Adrenal gland (tissue), 12 donors: ENCODE data around the gene AHSP. TPM values are rescaled to one million over a fixed set of nuclear protein-coding genes. Genes with fewer than 3 reads are reported as not detected.
"Not testable (repeated sequence)": the region's sequence is repeated elsewhere in the genome, so short reads cannot be mapped to it uniquely, and the experiment has no call there.

Experiments used
- DNase-seq, 7 donors: peaks; one replicate each; pipeline ENCODE4 v3.0.0-alpha.2; 2019 to 2020
- H3K27ac ChIP-seq, 5 donors: fragments of 200-600 bp; sonication (generic) in 4 of 5; 1 replicate in 3 of 5; 2 replicates in 2 of 5; pipeline versions ENCODE4 v1.5.1 to v1.8.0; 2016 to 2020; ENCODE audit warnings: mild to moderate bottlenecking in 1 of 5
- H3K27me3 ChIP-seq: fragments of 200-600 bp; 2 replicates; pipeline ENCODE4 v1.8.0; 2021
- H3K36me3 ChIP-seq, 2 donors: fragments of 200-600 bp; replicated peaks in 1 of 2; 1 replicate in 1 of 2; 2 replicates in 1 of 2; pipeline versions ENCODE4 v1.5.1 to v1.8.0; 2018 to 2022
- H3K4me1 ChIP-seq, 2 donors: fragments of 200-600 bp; replicated peaks in 1 of 2; 1 replicate in 1 of 2; 2 replicates in 1 of 2; pipeline versions ENCODE4 v1.5.1 to v1.8.0; 2018 to 2021
- H3K4me3 ChIP-seq, 4 donors: fragments of 200-600 bp; sonication (generic) in 3 of 4; one replicate each; pipeline ENCODE4 v1.5.1; 2016 to 2018
- H3K9me3 ChIP-seq, 3 donors: fragments of 200-600 bp; sonication (generic) in 1 of 3; replicated peaks in 1 of 3; 1 replicate in 2 of 3; 2 replicates in 1 of 3; pipeline versions ENCODE4 v1.5.1 to v1.8.0; 2016 to 2021
- CTCF ChIP-seq, 6 experiments: fragments of 450-650 bp in 4 of 6; fragments of 200-600 bp in 2 of 6; sonication (generic) in 1 of 6; IDR thresholded peaks; 1 replicate in 5 of 6; 2 replicates in 1 of 6; pipeline versions ENCODE4 v1.5.1 to v1.8.0; 2016 to 2021; ENCODE audit warnings: antibody characterized with exemption in 6 of 6, mild to moderate bottlenecking in 2 of 6, moderate library complexity in 1 of 6
- POLR2A ChIP-seq, 2 donors: fragments of 450-650 bp; IDR thresholded peaks; one replicate each; pipeline ENCODE4 v1.6.1; 2017; ENCODE audit warnings: antibody characterized with exemption in 2 of 2, mild to moderate bottlenecking in 2 of 2, moderate library complexity in 1 of 2
- WGBS, 4 donors: extraction: QIAGEN DNeasy Blood & Tissue Kit in 2 of 4; methylation state at CpG; one replicate each; pipeline versions ENCODE4 v1.1.5 to v1.1.7; 2013 to 2017; 5-methylcytosine and 5-hydroxymethylcytosine counted together
- intact Hi-C, 2 donors: fragments of 100-400 bp; cut with DNase I; formaldehyde crosslinking; loops; one replicate each; pipeline versions ENCODE4 v1.14.1 to v1.15.0; 2022 to 2023
- polyA plus RNA-seq, 3 donors: library from polyadenylated mRNA; stranded (reverse); fragments of 200-250 nt in 2 of 3; fragments of 350-450 nt in 1 of 3; fragmentation: Illumina TruSeq in 1 of 3; extraction: RNeasy Lipid Tissue Mini Kit (QIAGEN cat#74804) in 1 of 3; gene quantifications; one replicate each; pipeline ENCODE4 v1.2.3, GENCODE V29; 2013 to 2014
- total RNA-seq, 9 donors: library from RNA; depleted of rRNA in 4 of 9; stranded (reverse); fragments of >200 nt in 4 of 9; fragments of 120-200 nt in 1 of 9; fragmentation: NEBNext Ultra II Directional in 1 of 9; extraction: Animal tissue kit (Norgen Biotek cat#: 25700) in 1 of 9; gene quantifications; one replicate each; pipeline versions ENCODE4 v1.1.0 to v1.2.4, GENCODE V29; 2013 to 2023
- donor health status: healthy with polysubstance abuse.
- donor health status: Bipolar disorder and iron deficiency.
- donor health status: DM: yes; HTN: yes; CAD: no.
- donor health status: DM: no; HTN: no; CAD: no.
- donor health status: DM: no; HTN: no; CAD: no.
- donor health status: DM: yes; HTN: yes; CAD: no.

Gene AHSP
- total and polyA plus RNA-seq, 12 donors = 35.0 TPM; not detected in 11

- intact Hi-C loops = no loop called here
- WGBS, 4 donors = 74 to 83% (median 79%) methylated on average over 2 of the region's 2 CpGs
- DNase-seq = no peak
- Histone ChIP-seq H3K4me1 (no peaks in the 10 kb centered on the region), H3K36me3 (no peaks in the 10 kb centered on the region), H3K4me3 (no peak overlapping the region), H3K27me3 (no peaks in the 10 kb centered on the region), H3K27ac (no peak overlapping the region), H3K9me3 (no peaks in the 10 kb centered on the region)
- TF ChIP-seq POLR2A (IDR thresholded peaks at IDR 0.05) (no peak), CTCF (IDR thresholded peaks at IDR 0.05) (no peak)
These were observed 7.8 kb upstream of the AHSP start for GRCh38 chr16:31519759-31520431.

- Histone ChIP-seq H3K27ac (no peak overlapping the region), H3K27me3 (no peaks in the 10 kb centered on the region), H3K9me3 (no peaks in the 10 kb centered on the region), H3K4me1 (no peaks in the 10 kb centered on the region), H3K4me3 (no peak overlapping the region), H3K36me3 (no peaks in the 10 kb centered on the region)
- intact Hi-C loops = no loop called here
- no peak for DNase-seq
- no peak for TF ChIP-seq POLR2A (IDR thresholded peaks at IDR 0.05)
- 77 to 98% (median 85%) methylated on average over 3 of the region's 3 CpGs for WGBS, 4 donors
These were observed 6.3 kb upstream of the AHSP start for GRCh38 chr16:31521368-31521767.

GRCh38 chr16:31522071-31522470 lies 5.6 kb upstream of the AHSP start:
- H3K4me3 ChIP-seq = no peak overlapping the region
- H3K36me3 ChIP-seq = no peaks in the 10 kb centered on the region
- no peak overlapping the region for H3K27ac ChIP-seq
- no peaks in the 10 kb centered on the region for H3K9me3 ChIP-seq
- no peak for DNase-seq
- intact Hi-C loops = no loop called here
- no peak for TF ChIP-seq CTCF (IDR thresholded peaks at IDR 0.05)
- TF ChIP-seq POLR2A (IDR thresholded peaks at IDR 0.05) = no peak
- no peaks in the 10 kb centered on the region for H3K4me1 ChIP-seq
- H3K27me3 ChIP-seq = no peaks in the 10 kb centered on the region
- 82 to 88% (median 85%) methylated on average over 6 of the region's 6 CpGs for WGBS, 4 donors

- WGBS, 4 donors = 80 to 83% (median 82%) methylated on average over 3 to 4 of the region's 6 CpGs; no CpG with 5 or more reads in 1 of the 4 donors
- H3K27ac ChIP-seq, H3K27me3 ChIP-seq, H3K4me3 ChIP-seq, intact Hi-C loops, H3K9me3 ChIP-seq, H3K4me1 ChIP-seq, DNase-seq, H3K36me3 ChIP-seq: not testable (repeated sequence)
These were observed 3.9 kb upstream of the AHSP start for GRCh38 chr16:31523768-31524167.

GRCh38 chr16:31525113-31525512 lies 2.6 kb upstream of the AHSP start:
- DNase-seq = no peak
- TF ChIP-seq POLR2A (IDR thresholded peaks at IDR 0.05) (no peak), CTCF (IDR thresholded peaks at IDR 0.05) (no peak)
- no peaks in the 10 kb centered on the region for H3K36me3 ChIP-seq
- H3K4me1 ChIP-seq = no peaks in the 10 kb centered on the region
- intact Hi-C loops = no loop called here
- no peak overlapping the region for H3K4me3 ChIP-seq
- H3K27ac ChIP-seq = no peak overlapping the region
- WGBS, 4 donors = 72 to 81% (median 75%) methylated on average over 3 of the region's 3 CpGs
- H3K27me3 ChIP-seq = peaks cover 3% of the 10 kb centered on the region
- H3K9me3 ChIP-seq = no peaks in the 10 kb centered on the region
